GM12892 (cell line): Measurements from ENCODE around the gene ADAMTSL2.

ENCODE experiments used
- POLR2A ChIP-seq: IDR thresholded peaks from 2 replicates; pipeline ENCODE4 v1.6.1; 2011; ENCODE audit warnings: low read depth, low read length, control low read depth
- TAF1 ChIP-seq: IDR thresholded peaks from 2 replicates; pipeline ENCODE4 v1.6.1; 2011; ENCODE audit warnings: low read depth, mild to moderate bottlenecking, control low read depth, low read length, borderline replicate concordance

GRCh38 chr9:133571896-133572595 is 37.5 kb downstream of the ADAMTSL2 start:
- TF ChIP-seq POLR2A = no peak
- no peak for TF ChIP-seq TAF1
